ENCODE results near the gene ZIC5.

Gene ZIC5

GRCh38 chr13:99971576-99972189 is at the start of gene ZIC5:
ZIC5 (minus strand) TSS chr13:99971767; CDS start chr13:99971603, 164 bp downstream.
- no peak for DNase-seq (ENCODE audit: low read depth in 2 of 2)

- DNase-seq (ENCODE audit: low read depth in 2 of 2): no peak
These were observed 48.3 kb upstream of the ZIC5 start for GRCh38 chr13:100019780-100020356.

GRCh38 chr13:100014621-100015020 is 43.1 kb upstream of the ZIC5 start:
- no peak for DNase-seq (ENCODE audit: low read depth in 2 of 2)

- DNase-seq (ENCODE audit: low read depth in 2 of 2): no peak
These were observed 26.7 kb upstream of the ZIC5 start for GRCh38 chr13:99998261-99998660.

- no peak for DNase-seq (ENCODE audit: low read depth in 2 of 2)
These were observed 26.2 kb upstream of the ZIC5 start for GRCh38 chr13:99997702-99998214.

- DNase-seq (ENCODE audit: low read depth in 2 of 2): no peak
These were observed 24.9 kb upstream of the ZIC5 start for GRCh38 chr13:99996381-99996973.

- DNase-seq (ENCODE audit: low read depth in 2 of 2): no peak
These were observed 24.2 kb upstream of the ZIC5 start for GRCh38 chr13:99995589-99996380.

GRCh38 chr13:99995104-99995588 is 23.6 kb upstream of the ZIC5 start:
- DNase-seq (ENCODE audit: low read depth in 2 of 2): no peak

- no peak for DNase-seq (ENCODE audit: low read depth in 2 of 2)
These were observed 23.1 kb upstream of the ZIC5 start for GRCh38 chr13:99994638-99995020.

GRCh38 chr13:99993660-99994637 is 22.4 kb upstream of the ZIC5 start:
- no peak for DNase-seq (ENCODE audit: low read depth in 2 of 2)

GRCh38 chr13:99992949-99993351 is 21.4 kb upstream of the ZIC5 start:
- no peak for DNase-seq (ENCODE audit: low read depth in 2 of 2)

- no peak for DNase-seq (ENCODE audit: low read depth in 2 of 2)
These were observed 20.5 kb upstream of the ZIC5 start for GRCh38 chr13:99991828-99992775.

GRCh38 chr13:99991013-99991827 is 19.7 kb upstream of the ZIC5 start:
- no peak for DNase-seq (ENCODE audit: low read depth in 2 of 2)

GRCh38 chr13:99990126-99990977 is 18.8 kb upstream of the ZIC5 start:
- no peak for DNase-seq (ENCODE audit: low read depth in 2 of 2)

- DNase-seq (ENCODE audit: low read depth in 2 of 2): no peak
These were observed 17.9 kb upstream of the ZIC5 start for GRCh38 chr13:99989276-99990125.

GRCh38 chr13:99988529-99989275 is 17.1 kb upstream of the ZIC5 start:
- DNase-seq (ENCODE audit: low read depth in 2 of 2): no peak

Data from activated CD8-positive, alpha-beta memory T cell treated with anti-CD3 and anti-CD28 coated beads for 4 hours (primary cell).